ENCODE measurements around the gene ELMOD3. TPM values are rescaled to one million over a fixed set of nuclear protein-coding genes. Genes with fewer than 3 reads are reported as not detected.
"Not testable (repeated sequence)": the region's sequence is repeated elsewhere in the genome, so short reads cannot be mapped to it uniquely, and the experiment has no call there.

ELMOD3 gene
- total RNA-seq, 1 experiment from 2014 or later = 16.2 TPM

GRCh38 chr2:85340034-85340892, 14.3 kb upstream of the ELMOD3 start:
- Mint-ChIP-seq H3K36me3 (ENCODE audit: insufficient read depth, unreplicated experiment) (peaks cover 30% of the 10 kb centered on the region), H3K27me3 (ENCODE audit: insufficient read depth, unreplicated experiment) (peaks cover 19% of the 10 kb centered on the region), H3K9me3 (ENCODE audit: unreplicated experiment) (no peaks in the 10 kb centered on the region), H3K27ac (ENCODE audit: low read depth, unreplicated experiment) (no peak overlapping the region), H3K4me1 (ENCODE audit: insufficient read depth, unreplicated experiment) (peaks cover 5% of the 10 kb centered on the region), H3K4me3 (ENCODE audit: unreplicated experiment) (no peak overlapping the region)
- ChIA-PET CTCF (interaction anchor here (1.2 to 1.4 kb wide), 2 partner anchors 9 to 14 kb away, joined by 4 to 6 read pairs; no protein-coding TSS in a partner anchor), POLR2A (interaction anchor here (0.6 to 5.4 kb wide), 6 partner anchors 12 to 216 kb away, joined by 3 to 27 read pairs (median 3); partner anchors contain the start of genes ELMOD3 and RETSAT)
- TF ChIP-seq CTCF (IDR thresholded peaks at IDR 0.05; ENCODE audit: unreplicated experiment) = no peak
- DNase-seq (ENCODE audit: unreplicated experiment) = no peak
- intact Hi-C loops (cut with micrococcal nuclease) = no loop called here
- no TSS peak for BruUV-seq (replicated peaks)

DNA sequence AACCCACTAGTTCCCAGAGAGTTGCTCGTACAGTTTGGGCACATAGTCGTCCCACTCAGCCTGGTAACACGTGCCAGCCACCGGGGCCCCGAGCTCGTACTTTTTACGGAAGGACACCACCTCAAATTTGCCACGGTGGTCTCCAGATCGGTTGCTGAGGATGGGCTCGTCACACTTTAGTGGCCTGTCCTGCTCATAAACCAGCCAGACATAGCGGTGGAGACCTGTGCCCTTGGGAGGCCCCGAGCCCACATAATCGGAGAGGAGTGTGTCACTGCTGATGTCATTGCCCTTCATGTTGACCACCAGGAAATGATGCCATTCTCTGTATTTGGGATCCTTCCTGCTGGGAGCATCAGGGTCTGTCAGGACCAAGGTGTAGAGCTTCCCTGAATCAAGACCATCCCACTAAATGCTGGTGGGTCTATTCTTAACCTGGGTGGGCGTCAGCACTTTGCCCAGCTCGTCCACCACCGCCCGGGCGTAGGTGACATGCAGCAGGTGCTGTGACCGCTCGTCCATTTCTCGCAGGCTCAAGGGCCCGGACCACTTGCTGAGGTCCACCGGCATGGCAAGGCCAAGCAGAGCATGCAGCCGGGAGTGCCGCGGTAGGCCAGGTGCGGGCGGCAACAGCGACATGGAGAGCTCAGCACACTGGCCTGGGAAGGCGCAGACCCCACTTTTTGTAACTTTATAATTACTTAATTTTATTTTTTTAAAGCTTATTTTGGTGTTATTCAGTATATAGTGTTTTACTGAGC, 13.1 kb upstream of the ELMOD3 start:
- no peak for TF ChIP-seq CTCF (IDR thresholded peaks at IDR 0.05; ENCODE audit: unreplicated experiment)
- H3K36me3 Mint-ChIP-seq (ENCODE audit: insufficient read depth, unreplicated experiment) = peaks cover 36% of the 10 kb centered on the region
- H3K4me3 Mint-ChIP-seq (ENCODE audit: unreplicated experiment) = no peak overlapping the region
- BruUV-seq (replicated peaks) = no TSS peak
- no peak overlapping the region for H3K27ac Mint-ChIP-seq (ENCODE audit: low read depth, unreplicated experiment)
- POLR2A ChIA-PET = interaction anchor here (0.8 to 5.4 kb wide), 3 partner anchors 10 to 14 kb away, joined by 3 to 27 read pairs (median 3); partner anchors contain the start of genes ELMOD3 and RETSAT
- CTCF ChIA-PET = interaction anchor here (0.6 kb wide), 2 partner anchors 10 to 46 kb away, joined by 3 read pairs; no protein-coding TSS in a partner anchor
- H3K4me1 Mint-ChIP-seq (ENCODE audit: insufficient read depth, unreplicated experiment) = peaks cover 5% of the 10 kb centered on the region
- peaks cover 19% of the 10 kb centered on the region for H3K27me3 Mint-ChIP-seq (ENCODE audit: insufficient read depth, unreplicated experiment)
- intact Hi-C loops (cut with micrococcal nuclease) = no loop called here
- H3K9me3 Mint-ChIP-seq (ENCODE audit: unreplicated experiment) = no peaks in the 10 kb centered on the region
- no peak for DNase-seq (ENCODE audit: unreplicated experiment)

DNA sequence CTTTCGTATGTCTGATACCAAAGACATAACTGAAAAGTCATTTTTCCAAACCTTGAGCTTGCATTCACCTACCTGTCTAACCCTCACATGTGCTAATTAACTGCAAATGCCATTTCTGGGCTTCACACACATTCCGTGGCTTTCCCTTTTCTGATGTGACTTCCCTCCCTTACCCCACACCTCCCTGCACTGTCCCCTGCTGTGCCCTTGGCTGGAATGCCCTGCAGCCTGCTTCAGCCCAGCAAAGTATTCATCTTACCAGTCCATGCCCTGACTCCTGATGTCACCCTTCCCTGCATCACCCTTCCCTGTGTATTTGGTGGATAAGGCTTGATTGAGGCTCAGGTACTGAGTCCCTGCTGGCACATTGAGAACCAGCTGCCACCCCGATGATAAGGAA, 12.4 kb upstream of the ELMOD3 start:
- peaks cover 19% of the 10 kb centered on the region for H3K27me3 Mint-ChIP-seq (ENCODE audit: insufficient read depth, unreplicated experiment)
- no peak overlapping the region for H3K4me3 Mint-ChIP-seq (ENCODE audit: unreplicated experiment)
- no peaks in the 10 kb centered on the region for H3K9me3 Mint-ChIP-seq (ENCODE audit: unreplicated experiment)
- CTCF ChIA-PET = interaction anchor here (0.6 kb wide), 2 partner anchors 9 to 45 kb away, joined by 3 read pairs; no protein-coding TSS in a partner anchor
- intact Hi-C loops (cut with micrococcal nuclease) = no loop called here
- H3K36me3 Mint-ChIP-seq (ENCODE audit: insufficient read depth, unreplicated experiment) = peaks cover 43% of the 10 kb centered on the region
- no TSS peak for BruUV-seq (replicated peaks)
- no peak for DNase-seq (ENCODE audit: unreplicated experiment)
- H3K4me1 Mint-ChIP-seq (ENCODE audit: insufficient read depth, unreplicated experiment) = peaks cover 5% of the 10 kb centered on the region
- no peak for TF ChIP-seq CTCF (IDR thresholded peaks at IDR 0.05; ENCODE audit: unreplicated experiment)
- POLR2A ChIA-PET = interaction anchor here (0.6 to 5.4 kb wide), 4 partner anchors 11 to 38 kb away, joined by 3 to 27 read pairs (median 3); partner anchors contain the start of genes ELMOD3 and RETSAT
- H3K27ac Mint-ChIP-seq (ENCODE audit: low read depth, unreplicated experiment) = no peak overlapping the region

DNA sequence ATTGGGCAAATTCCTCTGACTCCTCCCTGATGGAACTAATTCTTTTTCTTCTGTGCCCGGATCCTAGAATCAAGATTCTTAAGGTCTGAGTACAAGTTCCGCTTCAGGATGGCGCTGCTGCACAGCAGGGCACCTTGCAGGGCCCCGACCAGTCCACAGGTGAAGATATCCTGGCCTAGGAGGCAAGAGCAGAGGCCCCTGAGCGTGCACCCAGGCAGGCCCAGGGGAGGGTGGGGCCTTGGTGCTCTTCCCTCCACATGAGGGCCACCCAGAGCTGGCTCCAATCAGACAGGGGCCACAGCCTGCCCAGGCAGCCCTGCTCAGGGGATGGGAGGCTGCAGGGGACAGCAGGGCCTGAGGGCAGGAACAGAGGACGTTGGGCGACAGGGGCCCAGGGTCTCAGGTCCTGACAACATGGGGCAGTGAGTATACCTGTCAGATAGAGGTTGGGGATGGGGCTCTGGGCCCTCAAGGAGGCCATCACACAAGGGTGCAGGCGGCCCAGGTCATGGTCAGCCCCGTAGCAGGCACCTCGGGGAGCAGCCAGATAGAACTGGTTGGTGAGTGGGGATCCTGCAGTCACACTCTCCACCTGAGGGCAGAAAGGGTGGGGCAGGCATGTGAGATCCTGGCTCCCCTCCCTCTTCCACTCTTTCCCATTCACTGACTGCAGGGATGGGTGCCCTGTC, 11.2 kb upstream of the ELMOD3 start:
- DNase-seq (ENCODE audit: unreplicated experiment); CTCF ChIA-PET; BruUV-seq (replicated peaks); intact Hi-C loops (cut with micrococcal nuclease); H3K4me1 Mint-ChIP-seq (ENCODE audit: insufficient read depth, unreplicated experiment); H3K9me3 Mint-ChIP-seq (ENCODE audit: unreplicated experiment); H3K27ac Mint-ChIP-seq (ENCODE audit: low read depth, unreplicated experiment); H3K4me3 Mint-ChIP-seq (ENCODE audit: unreplicated experiment): not testable (repeated sequence)
- Mint-ChIP-seq H3K36me3 (ENCODE audit: insufficient read depth, unreplicated experiment) (peaks cover 55% of the 10 kb centered on the region), H3K27me3 (ENCODE audit: insufficient read depth, unreplicated experiment) (peaks cover 11% of the 10 kb centered on the region)
- POLR2A ChIA-PET = interaction anchor here (0.7 to 1.2 kb wide), 2 partner anchors 10 to 11 kb away, joined by 4 read pairs; partner anchors contain the start of genes ELMOD3 and RETSAT

All from MCF 10A (cell line).